ENCODE data around the gene ZFPL1.

DNA sequence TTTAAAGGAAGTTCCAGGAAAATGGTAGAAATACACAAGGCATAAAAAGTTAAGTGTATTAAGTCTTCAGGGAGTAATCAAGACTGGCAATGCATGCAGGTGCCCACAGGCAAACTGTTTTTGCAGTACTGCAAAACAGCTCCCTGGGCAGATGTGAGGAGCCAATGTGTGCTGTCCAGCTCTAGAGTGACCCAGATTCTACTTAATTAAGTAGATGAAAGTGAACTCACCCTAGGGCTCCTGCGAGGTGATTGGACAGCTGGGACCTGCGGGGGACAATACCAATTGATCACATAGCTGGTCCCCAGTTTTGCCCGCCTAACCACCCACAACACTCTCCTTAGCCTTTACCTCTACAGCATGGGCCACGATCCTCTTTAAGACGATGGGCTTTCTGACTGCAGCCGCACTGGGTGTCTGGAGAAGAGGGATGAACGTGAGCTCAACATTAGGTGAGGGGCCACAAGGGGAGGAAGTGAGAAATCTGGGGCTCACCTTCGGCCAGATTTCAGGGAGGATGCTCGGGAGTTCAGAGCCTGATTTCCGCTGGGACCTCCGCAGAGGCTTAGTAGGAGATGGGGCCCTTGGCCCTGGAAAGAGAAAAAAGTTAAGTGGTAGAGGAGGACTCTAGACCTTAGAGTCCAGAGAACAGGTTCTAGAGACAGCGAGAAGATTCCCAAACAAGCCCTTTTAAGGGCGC, 738 bp upstream of the ZFPL1 start:
- TF ChIP-seq, protein P1, sequence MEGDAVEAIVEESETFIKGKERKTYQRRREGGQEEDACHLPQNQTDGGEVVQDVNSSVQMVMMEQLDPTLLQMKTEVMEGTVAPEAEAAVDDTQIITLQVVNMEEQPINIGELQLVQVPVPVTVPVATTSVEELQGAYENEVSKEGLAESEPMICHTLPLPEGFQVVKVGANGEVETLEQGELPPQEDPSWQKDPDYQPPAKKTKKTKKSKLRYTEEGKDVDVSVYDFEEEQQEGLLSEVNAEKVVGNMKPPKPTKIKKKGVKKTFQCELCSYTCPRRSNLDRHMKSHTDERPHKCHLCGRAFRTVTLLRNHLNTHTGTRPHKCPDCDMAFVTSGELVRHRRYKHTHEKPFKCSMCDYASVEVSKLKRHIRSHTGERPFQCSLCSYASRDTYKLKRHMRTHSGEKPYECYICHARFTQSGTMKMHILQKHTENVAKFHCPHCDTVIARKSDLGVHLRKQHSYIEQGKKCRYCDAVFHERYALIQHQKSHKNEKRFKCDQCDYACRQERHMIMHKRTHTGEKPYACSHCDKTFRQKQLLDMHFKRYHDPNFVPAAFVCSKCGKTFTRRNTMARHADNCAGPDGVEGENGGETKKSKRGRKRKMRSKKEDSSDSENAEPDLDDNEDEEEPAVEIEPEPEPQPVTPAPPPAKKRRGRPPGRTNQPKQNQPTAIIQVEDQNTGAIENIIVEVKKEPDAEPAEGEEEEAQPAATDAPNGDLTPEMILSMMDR (IDR thresholded peaks at IDR 0.05), result no peak
- TF ChIP-seq POLR2A (IDR thresholded peaks at IDR 0.05), result no peak

All from adrenal gland (tissue), 5 donors.